ENCODE data around the gene MAOA.
"Not testable (repeated sequence)": the region's sequence is repeated elsewhere in the genome, so short reads cannot be mapped to it uniquely, and the experiment has no call there.

The MAOA gene

GRCh38 chrX:43718081-43718480 is 62.0 kb downstream of the MAOA start:
- DNase-seq (ENCODE audit: low read depth), result no peak

DNA sequence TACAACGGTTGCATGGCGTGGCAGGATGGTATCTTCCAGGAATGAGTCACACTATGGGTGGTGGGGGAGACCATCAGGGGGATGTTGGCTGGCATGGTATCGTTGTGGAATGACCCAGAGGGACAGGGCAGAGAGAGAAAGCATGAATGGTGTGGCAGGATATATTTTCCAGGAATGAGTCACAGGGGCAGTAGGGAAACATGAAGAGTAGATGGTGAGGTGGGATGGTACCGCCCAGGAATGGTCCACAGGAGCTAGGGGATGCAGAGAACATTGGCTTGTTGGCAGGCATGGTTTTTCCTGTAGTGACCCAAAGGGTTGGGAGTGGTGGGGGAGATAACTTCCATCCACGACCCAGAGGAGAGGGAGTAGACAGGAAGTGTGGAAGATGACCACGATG is 62.4 kb downstream of the MAOA start:
- no peak for DNase-seq (ENCODE audit: low read depth)

GRCh38 chrX:43718956-43719355 is 62.9 kb downstream of the MAOA start:
- no peak for DNase-seq (ENCODE audit: low read depth)

GRCh38 chrX:43720082-43720481 is 64.0 kb downstream of the MAOA start:
- no peak for DNase-seq (ENCODE audit: low read depth)

GRCh38 chrX:43720961-43721360 is 64.9 kb downstream of the MAOA start:
- DNase-seq (ENCODE audit: low read depth), result no peak

- not testable (repeated sequence) for DNase-seq (ENCODE audit: low read depth)
These were observed 69.1 kb downstream of the MAOA start for GRCh38 chrX:43725227-43725626.

- not testable (repeated sequence) for DNase-seq (ENCODE audit: low read depth)
These were observed 71.2 kb downstream of the MAOA start for GRCh38 chrX:43727254-43727653.

- DNase-seq (ENCODE audit: low read depth), result no peak
These were observed 71.9 kb downstream of the MAOA start for GRCh38 chrX:43728002-43728401.

- no peak for DNase-seq (ENCODE audit: low read depth)
These were observed 72.9 kb downstream of the MAOA start for GRCh38 chrX:43728966-43729365.

DNA sequence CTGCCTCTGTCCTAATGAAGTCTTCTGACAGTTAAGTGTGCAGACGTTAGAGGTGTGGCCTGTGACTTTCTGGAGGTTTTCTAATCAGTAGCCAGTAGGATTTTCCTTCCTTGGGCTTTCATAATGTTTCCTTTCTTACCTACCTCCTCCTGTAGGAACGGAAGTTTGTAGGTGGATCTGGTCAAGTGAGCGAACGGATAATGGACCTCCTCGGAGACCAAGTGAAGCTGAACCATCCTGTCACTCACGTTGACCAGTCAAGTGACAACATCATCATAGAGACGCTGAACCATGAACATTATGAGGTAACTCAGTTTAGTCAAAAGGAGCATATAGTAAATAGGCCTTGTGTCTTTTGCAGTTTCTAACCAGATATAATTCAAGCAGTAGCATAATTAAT is 75.0 kb downstream of the MAOA start:
- DNase-seq (ENCODE audit: low read depth), result no peak

GRCh38 chrX:43733699-43734098 is 77.6 kb downstream of the MAOA start:
- DNase-seq (ENCODE audit: low read depth), result no peak

DNA sequence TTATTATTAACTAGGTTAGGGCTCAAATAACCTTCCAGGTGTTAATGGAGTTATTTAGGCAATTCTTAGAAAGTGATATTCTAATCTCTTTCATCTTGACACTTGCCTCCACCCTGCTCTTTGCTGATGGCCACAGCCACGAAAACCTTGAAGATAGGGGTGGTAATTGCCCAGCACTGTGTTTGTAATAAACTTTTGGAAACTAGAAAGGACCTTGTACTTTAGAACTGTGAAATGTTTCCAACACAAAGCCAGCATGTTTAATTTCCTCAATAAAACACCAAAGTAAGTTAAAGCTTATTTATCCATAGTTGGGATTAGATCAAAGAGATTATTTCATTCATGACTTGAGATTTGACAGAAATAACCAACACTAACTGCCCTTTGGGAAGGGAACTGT is 78.3 kb downstream of the MAOA start:
- DNase-seq (ENCODE audit: low read depth), result no peak

DNA sequence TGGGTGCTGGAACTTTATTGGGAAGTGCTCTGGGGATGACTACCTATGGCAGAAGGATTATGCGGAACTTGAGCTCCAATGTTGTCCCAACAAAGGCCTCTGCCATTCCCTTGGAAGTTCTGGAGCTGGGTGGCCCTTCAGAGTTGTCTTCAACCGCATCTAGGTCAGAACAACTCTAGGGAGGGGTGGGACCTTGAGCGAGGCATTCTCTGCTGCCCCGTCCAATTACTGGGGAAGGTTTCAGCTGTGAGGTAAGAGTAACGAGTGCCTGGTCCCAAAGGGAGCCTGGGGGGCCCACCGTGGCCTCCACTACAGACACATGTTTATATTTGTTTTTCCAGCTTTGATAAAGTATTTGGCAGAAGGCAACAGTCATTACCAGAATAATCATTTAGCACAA is 79.4 kb downstream of the MAOA start:
- DNase-seq (ENCODE audit: low read depth), result no peak

GRCh38 chrX:43735957-43736356 is 79.9 kb downstream of the MAOA start:
- DNase-seq (ENCODE audit: low read depth), result no peak

GRCh38 chrX:43741843-43742573 is 85.9 kb downstream of the MAOA start:
- DNase-seq (ENCODE audit: low read depth), result no peak

- DNase-seq (ENCODE audit: low read depth), result no peak
These were observed 87.2 kb downstream of the MAOA start for GRCh38 chrX:43743100-43743822.

- no peak for DNase-seq (ENCODE audit: low read depth)
These were observed 88.2 kb downstream of the MAOA start for GRCh38 chrX:43744284-43744683.

DNA sequence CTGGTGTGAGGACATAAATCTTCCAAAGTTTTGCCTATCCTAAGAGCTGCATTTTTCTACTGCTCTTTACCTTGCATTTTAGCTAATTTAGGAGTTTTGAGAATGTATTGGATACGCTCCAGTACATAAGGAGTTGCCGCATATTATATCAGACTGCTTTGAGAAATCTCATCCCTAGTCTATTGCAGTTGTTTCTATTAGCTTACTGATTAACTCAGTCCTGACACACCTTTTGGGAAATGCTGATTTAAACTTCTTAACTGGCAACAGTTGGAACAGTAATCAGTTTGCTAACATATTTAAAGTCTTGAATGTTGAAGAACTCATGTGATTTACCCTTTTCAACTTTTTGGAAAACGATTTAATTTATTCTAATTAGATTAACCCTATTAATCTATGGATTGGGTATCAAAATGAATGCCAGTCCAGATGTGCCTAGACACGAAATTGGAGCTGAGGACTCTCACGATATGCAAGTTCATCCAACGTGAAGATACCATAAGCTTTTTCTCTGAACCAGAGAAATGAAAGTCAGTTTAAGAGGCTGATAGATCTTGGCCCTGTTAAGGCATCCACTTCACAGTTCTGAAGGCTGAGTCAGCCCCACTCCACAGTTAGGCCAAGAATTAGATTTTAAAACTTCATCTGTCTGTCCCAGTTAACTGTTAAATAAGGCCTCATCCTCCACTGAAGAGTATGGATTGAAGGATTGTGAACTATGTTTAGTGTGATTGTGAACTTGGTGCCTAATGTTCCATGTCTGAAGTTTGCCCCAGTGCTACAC is 90.0 kb downstream of the MAOA start:
- DNase-seq (ENCODE audit: low read depth), result no peak

GRCh38 chrX:43747476-43747875 is 91.4 kb downstream of the MAOA start:
- DNase-seq (ENCODE audit: low read depth), result no peak

DNA sequence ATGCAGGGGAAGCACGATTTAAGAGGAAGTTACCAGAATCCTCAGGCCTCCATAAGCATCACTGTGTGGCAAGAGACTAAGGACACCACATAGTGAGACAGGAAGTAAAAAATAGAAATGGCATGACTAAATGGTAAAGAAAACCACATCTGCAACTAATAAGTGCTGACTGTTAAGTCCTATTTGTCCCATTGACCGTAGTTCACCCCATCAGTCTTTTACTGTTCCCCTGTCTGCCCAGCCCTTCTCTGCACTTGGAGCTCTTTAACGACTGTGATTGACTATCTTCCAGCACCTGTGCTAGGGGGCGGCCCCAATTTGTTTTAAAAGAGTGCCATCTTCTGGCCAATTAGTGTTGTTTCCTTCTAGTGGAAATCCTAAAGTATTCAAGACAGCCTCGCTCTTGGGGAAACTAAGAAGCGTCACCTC is 94.2 kb downstream of the MAOA start:
- peak; percentile 4 for DNase-seq (ENCODE audit: low read depth)

DNA sequence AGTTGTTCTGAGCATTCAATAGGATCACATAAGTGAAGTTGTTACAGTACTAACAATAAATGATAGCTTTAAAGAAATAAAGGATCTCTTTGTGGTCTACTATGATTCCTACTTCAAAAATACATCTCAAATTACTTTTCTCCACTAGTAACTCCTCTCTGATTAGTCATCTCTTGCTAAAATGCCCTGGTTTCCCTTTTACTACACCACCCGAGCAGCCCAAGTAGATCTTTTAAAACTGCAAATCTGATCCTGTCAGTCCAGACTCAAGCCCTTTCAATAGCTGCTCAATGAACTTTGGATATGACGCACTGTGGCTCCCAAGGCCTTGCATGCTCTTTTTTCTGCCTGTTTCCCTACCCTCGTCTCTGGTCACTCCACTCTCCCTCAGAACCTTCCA is 97.5 kb downstream of the MAOA start:
- DNase-seq (ENCODE audit: low read depth), result no peak

DNA sequence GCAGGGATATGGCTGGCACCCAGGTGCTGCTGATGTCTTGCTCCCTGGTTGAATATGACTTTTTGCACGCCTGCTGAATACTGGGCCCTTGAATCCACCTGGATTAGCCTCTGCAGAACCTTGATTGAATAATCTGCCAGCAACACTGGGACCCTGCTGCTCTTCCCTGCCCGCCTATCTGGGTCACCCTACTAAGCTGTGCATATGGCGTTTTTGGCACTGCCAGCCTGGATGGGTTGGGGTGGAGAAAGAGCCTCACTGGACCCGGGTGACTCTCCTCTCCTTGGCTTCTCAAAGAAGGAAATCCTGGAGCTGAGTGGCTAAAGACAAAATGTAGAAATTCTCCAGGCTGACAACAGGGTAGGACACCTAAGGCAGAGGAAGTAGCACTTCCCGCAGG is 100.0 kb downstream of the MAOA start:
- DNase-seq (ENCODE audit: low read depth), result no peak

GRCh38 chrX:43758044-43758443 is 101.9 kb downstream of the MAOA start:
- no peak for DNase-seq (ENCODE audit: low read depth)
